GM20000 (cell line): Measurements from ENCODE around the gene IRX2.

Experiments used
- DNase-seq: peaks from one replicate; pipeline ENCODE4 v3.0.0; 2012; ENCODE audit warnings: low spot score
- CTCF ChIP-seq: IDR thresholded peaks from 2 replicates; pipeline ENCODE4 v1.5.1; 2012; ENCODE audit warnings: mild to moderate bottlenecking, control low read depth; ENCODE audit errors: extremely low read depth, missing control alignments

The IRX2 gene

GRCh38 chr5:2699686-2700085 is 51.8 kb downstream of the IRX2 start:
- no peak for DNase-seq
- no peak for TF ChIP-seq CTCF

DNA sequence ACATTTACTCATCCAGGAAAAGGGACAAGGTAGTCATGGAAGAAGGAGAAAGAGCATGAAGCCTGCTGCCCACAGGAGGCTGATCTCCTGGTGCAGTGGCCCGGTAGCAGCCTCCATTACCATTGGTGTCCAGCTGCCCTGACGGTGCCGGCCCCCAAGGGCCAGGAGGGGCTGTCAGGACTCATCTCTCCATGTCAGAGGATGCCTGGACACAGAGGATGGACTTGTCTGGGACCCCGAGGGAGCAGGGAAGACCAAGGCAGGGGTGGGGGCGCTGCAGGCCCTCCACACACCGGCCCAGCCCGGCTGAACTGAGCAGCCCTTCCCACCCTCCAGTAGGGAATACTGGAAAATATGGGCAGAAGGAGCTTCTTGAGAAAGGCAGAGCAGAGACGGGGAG is 52.2 kb downstream of the IRX2 start:
- no peak for DNase-seq
- no peak for TF ChIP-seq CTCF

DNA sequence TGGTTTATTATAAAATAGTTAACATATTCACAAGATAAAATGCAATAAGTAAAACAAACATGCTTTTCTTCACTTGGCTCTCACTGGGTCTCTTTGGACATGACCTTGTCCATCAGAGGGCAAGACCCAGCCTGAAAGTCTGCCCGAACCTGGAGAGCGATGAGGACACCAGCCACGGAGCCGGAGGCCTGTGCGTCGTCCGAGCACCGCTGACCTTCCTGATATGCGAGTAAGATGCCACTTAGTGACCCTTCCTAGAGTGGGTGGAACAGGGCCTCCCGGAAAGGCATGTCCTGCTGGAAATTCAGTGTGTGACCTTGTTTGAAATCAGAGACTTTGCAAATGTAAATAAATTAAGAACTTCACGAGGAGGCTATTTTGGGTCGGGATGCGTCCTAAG is 52.9 kb downstream of the IRX2 start:
- DNase-seq: no peak

GRCh38 chr5:2697446-2698200 is 53.9 kb downstream of the IRX2 start:
- no peak for TF ChIP-seq CTCF
- no peak for DNase-seq

More for the DNA sequence above, 52.9 kb downstream of the IRX2 start:
- TF ChIP-seq CTCF: no peak

- DNase-seq: no peak
- TF ChIP-seq CTCF: no peak
These were observed 54.4 kb downstream of the IRX2 start for GRCh38 chr5:2697041-2697440.
